HEK293 (cell line): ENCODE results near the gene TSSK3.

ENCODE experiments used
- GLIS2 ChIP-seq: fragments of 450-650 bp; formaldehyde crosslinking; IDR thresholded peaks from 2 replicates; pipeline ENCODE4 v1.5.1; 2016; ENCODE audit warnings: missing biosample characterization, missing genetic modification characterization
- KLF1 ChIP-seq: fragments of 450-650 bp; formaldehyde crosslinking; IDR thresholded peaks from 2 replicates; pipeline ENCODE4 v1.5.1; 2016; ENCODE audit warnings: missing biosample characterization, missing genetic modification characterization
- KLF10 ChIP-seq: fragments of 450-650 bp; IDR thresholded peaks from 2 replicates; pipeline ENCODE4 v1.5.1; 2018; ENCODE audit warnings: missing biosample characterization, mild to moderate bottlenecking, missing genetic modification characterization
- PBX3 ChIP-seq: sonication (generic); formaldehyde crosslinking; IDR thresholded peaks from 2 replicates; pipeline ENCODE4 v1.8.1; 2022; ENCODE audit warnings: mild to moderate bottlenecking, moderate library complexity, missing genetic modification reagents
- PRDM10 ChIP-seq: fragments of 450-650 bp; formaldehyde crosslinking; IDR thresholded peaks from 2 replicates; pipeline ENCODE4 v1.5.1; 2016; ENCODE audit warnings: missing biosample characterization, missing genetic modification characterization
- YY2 ChIP-seq: fragments of 450-650 bp; formaldehyde crosslinking; IDR thresholded peaks from 2 replicates; pipeline ENCODE4 v1.5.1; 2016; ENCODE audit warnings: missing biosample characterization, missing genetic modification characterization
- ZBTB10 ChIP-seq: fragments of 450-650 bp; formaldehyde crosslinking; IDR thresholded peaks from 2 replicates; pipeline ENCODE4 v1.5.1; 2016; ENCODE audit warnings: missing biosample characterization, missing genetic modification characterization
- ZFP41 ChIP-seq: fragments of 450-650 bp; formaldehyde crosslinking; IDR thresholded peaks from 2 replicates; pipeline ENCODE4 v1.5.1; 2016; ENCODE audit warnings: missing biosample characterization, missing genetic modification characterization, borderline replicate concordance
- ZIC2 ChIP-seq: fragments of 450-650 bp; formaldehyde crosslinking; IDR thresholded peaks from 2 replicates; pipeline ENCODE4 v1.5.1; 2016; ENCODE audit warnings: missing biosample characterization, missing genetic modification characterization
- ZNF138 ChIP-seq: fragments of 450-650 bp; formaldehyde crosslinking; IDR thresholded peaks from 2 replicates; pipeline ENCODE4 v1.5.1; 2016; ENCODE audit warnings: missing biosample characterization, missing genetic modification characterization, borderline replicate concordance
- ZNF169 ChIP-seq: fragments of 450-650 bp; formaldehyde crosslinking; IDR thresholded peaks from 2 replicates; pipeline ENCODE4 v1.5.1; 2016; ENCODE audit warnings: missing biosample characterization, missing genetic modification characterization
- ZNF26 ChIP-seq: fragments of 450-650 bp; formaldehyde crosslinking; IDR thresholded peaks from 2 replicates; pipeline ENCODE4 v1.5.1; 2016; ENCODE audit warnings: missing biosample characterization, missing genetic modification characterization
- ZNF544 ChIP-seq: fragments of 450-650 bp; formaldehyde crosslinking; IDR thresholded peaks from 2 replicates; pipeline ENCODE4 v1.5.0; 2017; ENCODE audit warnings: missing biosample characterization, missing genetic modification characterization
- ZNF561 ChIP-seq: fragments of 450-650 bp; IDR thresholded peaks from 2 replicates; pipeline ENCODE4 v1.5.1; 2018; ENCODE audit warnings: missing biosample characterization, missing genetic modification characterization, borderline replicate concordance
- ZNF692 ChIP-seq: fragments of 450-650 bp; formaldehyde crosslinking; IDR thresholded peaks from 2 replicates; pipeline ENCODE4 v1.5.1; 2016; ENCODE audit warnings: missing biosample characterization, missing genetic modification characterization
- ZNF777 ChIP-seq: fragments of 450-650 bp; formaldehyde crosslinking; IDR thresholded peaks from 2 replicates; pipeline ENCODE4 v1.5.1; 2017; ENCODE audit warnings: missing biosample characterization, missing genetic modification characterization, borderline replicate concordance
- ZSCAN30 ChIP-seq: fragments of 450-650 bp; IDR thresholded peaks from 2 replicates; pipeline ENCODE4 v1.5.1; 2018; ENCODE audit warnings: missing biosample characterization, mild to moderate bottlenecking, missing genetic modification characterization, moderate library complexity
- TF ChIP-seq, protein P1 (sequence below): fragments of 450-650 bp; formaldehyde crosslinking; IDR thresholded peaks from 2 replicates; pipeline ENCODE4 v1.5.1; 2016; ENCODE audit warnings: missing biosample characterization, missing genetic modification characterization
- TF ChIP-seq, protein P2 (sequence below): fragments of 450-650 bp; formaldehyde crosslinking; IDR thresholded peaks from 2 replicates; pipeline ENCODE4 v1.5.1; 2016; ENCODE audit warnings: missing biosample characterization, missing genetic modification characterization
- TF ChIP-seq, protein P3 (sequence below): fragments of 450-650 bp; IDR thresholded peaks from 2 replicates; pipeline ENCODE4 v1.5.1; 2018; ENCODE audit warnings: missing biosample characterization, missing genetic modification characterization

The TSSK3 gene

GRCh38 chr1:32335790-32336590 is 26.3 kb upstream of the TSSK3 start, which contains the start of gene MARCKSL1 (continued):
- TF ChIP-seq, protein P1, sequence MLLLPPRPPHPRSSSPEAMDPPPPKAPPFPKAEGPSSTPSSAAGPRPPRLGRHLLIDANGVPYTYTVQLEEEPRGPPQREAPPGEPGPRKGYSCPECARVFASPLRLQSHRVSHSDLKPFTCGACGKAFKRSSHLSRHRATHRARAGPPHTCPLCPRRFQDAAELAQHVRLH (tag by site-specific recombination), result no peak
- TF ChIP-seq ZNF26, result no peak
- peak; percentile 81 for TF ChIP-seq GLIS2
- TF ChIP-seq YY2 (tag by site-specific recombination), result 0 out of 2 replicates have a peak, but pooled peaks have one; percentile 26
- TF ChIP-seq ZSCAN30, result 0 out of 2 replicates have a peak, but pooled peaks have one; percentile 33
- TF ChIP-seq ZNF169 (tag by site-specific recombination), result 0 out of 2 replicates have a peak, but pooled peaks have one; percentile 26
- peak; percentile 43; the same call in 1 of the 2 replicates for TF ChIP-seq KLF1 (tag by site-specific recombination)
- TF ChIP-seq ZNF138 (tag by site-specific recombination), result no peak
- peak; percentile 64; the same call in 1 of the 2 replicates for TF ChIP-seq KLF10 (tag by site-specific recombination)
- TF ChIP-seq, protein P2, sequence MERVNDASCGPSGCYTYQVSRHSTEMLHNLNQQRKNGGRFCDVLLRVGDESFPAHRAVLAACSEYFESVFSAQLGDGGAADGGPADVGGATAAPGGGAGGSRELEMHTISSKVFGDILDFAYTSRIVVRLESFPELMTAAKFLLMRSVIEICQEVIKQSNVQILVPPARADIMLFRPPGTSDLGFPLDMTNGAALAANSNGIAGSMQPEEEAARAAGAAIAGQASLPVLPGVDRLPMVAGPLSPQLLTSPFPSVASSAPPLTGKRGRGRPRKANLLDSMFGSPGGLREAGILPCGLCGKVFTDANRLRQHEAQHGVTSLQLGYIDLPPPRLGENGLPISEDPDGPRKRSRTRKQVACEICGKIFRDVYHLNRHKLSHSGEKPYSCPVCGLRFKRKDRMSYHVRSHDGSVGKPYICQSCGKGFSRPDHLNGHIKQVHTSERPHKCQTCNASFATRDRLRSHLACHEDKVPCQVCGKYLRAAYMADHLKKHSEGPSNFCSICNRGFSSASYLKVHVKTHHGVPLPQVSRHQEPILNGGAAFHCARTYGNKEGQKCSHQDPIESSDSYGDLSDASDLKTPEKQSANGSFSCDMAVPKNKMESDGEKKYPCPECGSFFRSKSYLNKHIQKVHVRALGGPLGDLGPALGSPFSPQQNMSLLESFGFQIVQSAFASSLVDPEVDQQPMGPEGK, result peak; percentile 90
- 0 out of 2 replicates have a peak, but pooled peaks have one; percentile 14 for TF ChIP-seq ZBTB10 (tag by site-specific recombination)
- peak; percentile 45 for TF ChIP-seq ZIC2 (tag by site-specific recombination)
- TF ChIP-seq PRDM10, result peak; percentile 61
- TF ChIP-seq, protein P3, sequence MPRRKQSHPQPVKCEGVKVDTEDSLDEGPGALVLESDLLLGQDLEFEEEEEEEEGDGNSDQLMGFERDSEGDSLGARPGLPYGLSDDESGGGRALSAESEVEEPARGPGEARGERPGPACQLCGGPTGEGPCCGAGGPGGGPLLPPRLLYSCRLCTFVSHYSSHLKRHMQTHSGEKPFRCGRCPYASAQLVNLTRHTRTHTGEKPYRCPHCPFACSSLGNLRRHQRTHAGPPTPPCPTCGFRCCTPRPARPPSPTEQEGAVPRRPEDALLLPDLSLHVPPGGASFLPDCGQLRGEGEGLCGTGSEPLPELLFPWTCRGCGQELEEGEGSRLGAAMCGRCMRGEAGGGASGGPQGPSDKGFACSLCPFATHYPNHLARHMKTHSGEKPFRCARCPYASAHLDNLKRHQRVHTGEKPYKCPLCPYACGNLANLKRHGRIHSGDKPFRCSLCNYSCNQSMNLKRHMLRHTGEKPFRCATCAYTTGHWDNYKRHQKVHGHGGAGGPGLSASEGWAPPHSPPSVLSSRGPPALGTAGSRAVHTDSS (tag by site-specific recombination), result 0 out of 2 replicates have a peak, but pooled peaks have one; percentile 14
- TF ChIP-seq ZNF777 (tag by site-specific recombination), result 0 out of 2 replicates have a peak, but pooled peaks have one; percentile 13
- no peak for TF ChIP-seq ZNF544
- no peak for TF ChIP-seq ZFP41 (tag by site-specific recombination)
- 0 out of 2 replicates have a peak, but pooled peaks have one; percentile 61 for TF ChIP-seq ZNF692 (tag by site-specific recombination)
- TF ChIP-seq ZNF561 (tag by site-specific recombination), result no peak; the same call in 1 of the 2 replicates
- 0 out of 2 replicates have a peak, but pooled peaks have one; percentile 7 for TF ChIP-seq PBX3
